ENCODE data around the gene VPS37C.
A peak's percentile ranks its signal among the peaks of the same experiment; 100 is the strongest.
"Not testable (repeated sequence)": the region's sequence is repeated elsewhere in the genome, so short reads cannot be mapped to it uniquely, and the experiment has no call there.

VPS37C gene

DNA sequence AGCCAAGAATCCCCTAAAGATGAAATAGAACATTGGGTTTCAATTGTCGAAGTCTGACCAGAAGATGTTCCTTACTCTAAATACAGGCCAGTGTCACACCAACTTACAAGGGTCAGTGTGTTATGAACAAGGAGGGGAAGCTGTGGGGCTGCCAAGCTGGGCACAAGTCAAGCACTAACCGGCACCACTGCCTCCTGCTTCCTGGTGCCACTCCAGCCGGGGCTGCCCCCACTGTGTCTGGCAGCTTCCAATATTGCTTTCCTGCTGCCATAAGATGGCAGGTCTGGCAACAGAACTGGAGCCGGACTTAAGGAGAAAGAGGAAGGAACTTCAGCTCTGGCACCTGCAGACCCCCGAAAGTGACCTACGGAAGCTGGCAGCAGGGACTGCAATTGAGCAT is 13.7 kb upstream of the VPS37C start:
- no peak for DNase-seq (ENCODE audit: low spot score)

GRCh38 chr11:61174273-61174672 is 13.0 kb upstream of the VPS37C start:
- no peak for DNase-seq (ENCODE audit: low spot score)

- DNase-seq (ENCODE audit: low spot score): no peak
These were observed 12.2 kb upstream of the VPS37C start for GRCh38 chr11:61173456-61173855.

DNA sequence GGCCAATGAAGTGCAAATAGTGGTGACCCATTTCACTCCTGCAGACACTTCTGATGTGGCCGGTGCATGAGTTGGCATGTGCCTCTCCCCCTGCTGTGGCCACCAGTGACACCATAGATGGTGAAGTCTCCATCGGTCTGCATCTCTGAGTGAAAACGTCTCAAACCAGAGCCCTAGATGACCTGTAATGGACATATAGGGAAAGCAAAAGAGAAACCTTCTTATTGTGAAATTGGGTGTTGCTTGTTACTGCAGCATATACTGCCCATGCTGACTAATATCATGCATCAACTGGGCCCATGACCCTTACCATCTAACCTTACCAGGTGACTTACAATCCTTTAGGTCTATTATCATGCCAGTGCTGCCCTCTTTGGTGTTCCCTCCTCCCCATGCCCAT is 11.7 kb upstream of the VPS37C start:
- DNase-seq (ENCODE audit: low spot score): no peak

- DNase-seq (ENCODE audit: low spot score): peak; percentile 26
These were observed 11.1 kb upstream of the VPS37C start for GRCh38 chr11:61172356-61172755.

GRCh38 chr11:61171907-61172306 is 10.7 kb upstream of the VPS37C start:
- no peak for DNase-seq (ENCODE audit: low spot score)

- no peak for DNase-seq (ENCODE audit: low spot score)
These were observed 9.3 kb upstream of the VPS37C start for GRCh38 chr11:61170566-61170965.

DNA sequence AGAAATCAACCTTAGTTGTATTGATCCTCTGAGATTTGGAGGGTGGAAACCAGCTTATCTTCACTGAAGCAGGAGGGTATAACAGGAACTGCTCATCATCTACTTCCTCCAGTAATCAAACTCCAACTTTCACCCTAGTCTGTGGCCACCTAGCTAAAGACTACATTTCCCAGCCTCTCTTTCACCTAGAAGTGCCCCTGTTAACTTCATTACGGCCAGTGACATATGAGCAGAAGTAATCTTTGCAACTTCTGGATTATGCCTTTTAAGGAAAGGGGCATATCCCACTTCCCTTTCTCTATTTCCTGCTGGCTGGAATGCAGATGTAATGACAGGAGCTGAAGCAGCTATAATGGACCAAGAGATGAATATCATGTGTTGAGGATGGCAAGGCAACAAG is 7.6 kb upstream of the VPS37C start:
- DNase-seq (ENCODE audit: low spot score): no peak

GRCh38 chr11:61168042-61168688 is 6.9 kb upstream of the VPS37C start:
- no peak for DNase-seq (ENCODE audit: low spot score)

- not testable (repeated sequence) for DNase-seq (ENCODE audit: low spot score)
These were observed 5.1 kb upstream of the VPS37C start for GRCh38 chr11:61166331-61166730.

DNA sequence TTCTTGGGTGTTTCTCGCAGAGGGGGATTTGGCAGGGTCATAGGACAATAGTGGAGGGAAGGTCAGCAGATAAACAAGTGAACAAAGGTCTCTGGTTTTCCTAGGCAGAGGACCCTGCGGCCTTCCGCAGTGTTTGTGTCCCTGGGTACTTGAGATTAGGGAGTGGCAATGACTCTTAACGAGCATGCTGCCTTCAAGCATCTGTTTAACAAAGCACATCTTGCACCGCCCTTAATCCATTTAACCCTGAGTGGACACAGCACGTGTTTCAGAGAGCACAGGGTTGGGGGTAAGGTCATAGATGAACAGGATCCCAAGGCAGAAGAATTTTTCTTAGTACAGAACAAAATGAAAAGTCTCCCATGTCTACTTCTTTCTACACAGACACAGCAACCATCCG is 4.6 kb upstream of the VPS37C start:
- not testable (repeated sequence) for DNase-seq (ENCODE audit: low spot score)

DNA sequence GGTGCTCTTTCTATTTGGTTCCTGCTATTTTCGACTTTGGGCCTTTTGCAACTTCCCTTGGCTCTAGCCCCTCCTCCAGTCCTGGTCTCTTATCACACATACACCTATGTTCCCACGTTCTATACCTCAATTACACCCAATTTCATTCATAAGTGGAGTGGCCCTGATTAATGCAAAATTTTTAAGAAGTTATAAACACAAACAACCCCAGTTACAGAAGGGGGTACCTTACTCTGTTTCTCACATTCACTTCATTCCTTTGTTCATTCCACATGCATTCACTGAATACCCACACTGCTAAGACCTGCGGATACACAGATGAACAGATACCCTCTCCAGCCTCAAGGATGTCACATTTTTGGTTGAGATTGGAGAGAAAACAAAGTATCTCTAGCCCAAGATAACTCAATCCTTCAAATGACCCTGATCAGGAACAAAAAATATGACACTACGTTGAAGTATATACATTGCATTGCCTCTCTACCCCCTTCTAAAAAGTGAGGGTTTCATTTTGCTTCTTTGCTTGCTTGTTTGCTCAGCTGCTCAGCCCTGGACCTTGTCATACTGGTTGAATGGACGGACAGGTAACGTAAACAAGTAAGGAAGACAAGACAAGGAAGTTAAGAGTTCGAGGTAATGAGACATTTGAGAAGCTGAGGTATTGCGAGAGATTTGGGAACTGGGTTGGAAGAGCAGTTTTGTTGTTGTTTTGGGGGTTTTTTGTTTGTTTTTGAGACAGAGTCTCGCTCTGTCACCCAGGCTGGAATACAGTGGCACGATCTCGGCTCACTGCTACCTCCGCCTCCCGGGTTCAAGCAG is 3.6 kb upstream of the VPS37C start:
- DNase-seq (ENCODE audit: low spot score): no peak

GRCh38 chr11:61163714-61164605 is 2.7 kb upstream of the VPS37C start:
- DNase-seq (ENCODE audit: low spot score): peak; percentile 67

DNA sequence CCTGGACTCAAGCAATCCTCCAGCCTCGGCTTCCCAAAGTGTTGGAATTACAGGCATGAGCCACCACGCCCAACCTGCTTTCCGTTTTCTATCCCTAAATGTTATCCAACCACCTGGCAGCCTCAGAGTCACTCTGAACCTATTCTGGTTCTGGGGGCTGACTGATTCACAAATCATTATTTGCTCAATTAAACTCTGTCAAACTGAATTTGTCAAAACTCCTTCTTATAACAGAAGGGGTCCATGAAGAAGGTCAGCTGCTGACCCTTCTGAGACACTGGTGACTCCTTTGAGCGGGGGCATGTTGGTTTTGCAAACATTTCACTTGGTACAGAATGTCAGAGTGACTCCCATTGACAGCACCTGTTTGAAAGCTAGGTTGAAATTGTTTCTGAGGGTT is 1.8 kb upstream of the VPS37C start:
- no peak for DNase-seq (ENCODE audit: low spot score)

- peak; percentile 52 for DNase-seq (ENCODE audit: low spot score)
These were observed 1.1 kb upstream of the VPS37C start for GRCh38 chr11:61162092-61162941.

- DNase-seq (ENCODE audit: low spot score): peak; percentile 14
These were observed 588 bp downstream of the VPS37C start for GRCh38 chr11:61160487-61161189.

GRCh38 chr11:61158691-61159381 is 2.4 kb downstream of the VPS37C start:
- no peak for DNase-seq (ENCODE audit: low spot score)

GRCh38 chr11:61157743-61158142 is 3.5 kb downstream of the VPS37C start:
- DNase-seq (ENCODE audit: low spot score): no peak

DNA sequence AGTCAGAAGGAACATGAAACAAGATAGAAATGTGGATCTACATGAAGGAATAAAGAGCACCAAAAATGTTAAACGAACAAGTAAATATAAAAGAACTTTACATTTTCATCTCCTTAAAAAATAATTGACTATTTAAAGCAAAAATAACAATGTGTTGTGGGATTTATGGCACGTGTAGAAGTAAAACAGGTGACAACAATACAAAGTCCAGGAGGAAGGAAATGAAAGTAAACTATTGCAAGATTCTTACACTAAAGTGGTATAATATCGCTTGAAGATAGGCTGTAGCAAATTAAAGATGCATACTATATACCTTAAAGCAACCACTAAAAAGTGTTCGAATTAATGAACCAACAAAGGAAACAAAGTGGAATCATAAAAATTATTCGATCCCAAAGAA is 5.5 kb downstream of the VPS37C start:
- no peak for DNase-seq (ENCODE audit: low spot score)

DNA sequence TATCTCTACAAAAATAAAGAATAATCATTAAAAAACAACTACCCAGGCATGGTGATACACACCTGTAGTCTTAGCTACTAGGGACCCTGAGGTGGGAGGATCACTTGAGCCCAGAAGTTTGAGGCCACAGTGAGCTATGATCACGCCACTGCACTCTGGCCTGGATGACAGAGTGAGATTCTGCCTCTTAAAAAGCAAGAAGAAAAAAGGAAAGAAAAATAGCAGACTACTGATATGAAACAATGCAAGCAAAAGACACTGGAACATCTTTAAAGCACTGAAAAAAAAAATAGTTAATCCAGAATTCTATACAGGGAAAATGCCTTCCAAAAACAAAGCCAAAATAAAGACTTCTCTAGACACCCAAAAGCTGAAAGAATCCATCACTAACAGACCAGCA is 5.9 kb downstream of the VPS37C start:
- no peak for DNase-seq (ENCODE audit: low spot score)
